Lung (tissue), 12 donors: Measurements from ENCODE around the gene TGM2. TPM values are rescaled to one million over a fixed set of nuclear protein-coding genes. Genes with fewer than 3 reads are reported as not detected.
A peak's percentile ranks its signal among the peaks of the same experiment; 100 is the strongest.
"Not testable (repeated sequence)": the region's sequence is repeated elsewhere in the genome, so short reads cannot be mapped to it uniquely, and the experiment has no call there.

Experiments
- ATAC-seq: fragments of 200-7000 bp; cut with Tn5 transposase; one replicate; pipeline ENCODE4 v1.9.1; 2020; ENCODE audit warnings: moderate number of reproducible peaks; ENCODE audit not compliant: insufficient read depth, low FRiP score
- DNase-seq, 3 donors: peaks; one replicate each; pipeline ENCODE4 v3.0.0-alpha.2; 2013 to 2017
- H3K27ac ChIP-seq, 2 donors: one replicate each; pipeline ENCODE4 v1.5.1; 2013; ENCODE audit warnings: mild to moderate bottlenecking in 2 of 2, moderate library complexity in 2 of 2, control low read depth in 1 of 2, inconsistent platforms in 1 of 2, low read depth in 1 of 2, low read length in 1 of 2
- H3K27me3 ChIP-seq, 3 donors: one replicate each; pipeline ENCODE4 v1.5.1; 2013; ENCODE audit warnings: low read length in 2 of 3; ENCODE audit not compliant: control insufficient read depth in 3 of 3, insufficient read depth in 3 of 3
- H3K36me3 ChIP-seq, 4 donors: one replicate each; pipeline ENCODE4 v1.5.1; 2013; ENCODE audit warnings: low read length in 4 of 4, mild to moderate bottlenecking in 1 of 4, moderate library complexity in 1 of 4; ENCODE audit not compliant: control insufficient read depth in 4 of 4, insufficient read depth in 4 of 4
- H3K4me1 ChIP-seq, 5 donors: one replicate each; pipeline ENCODE4 v1.5.1; 2013; ENCODE audit warnings: low read length in 5 of 5, mild to moderate bottlenecking in 2 of 5, moderate library complexity in 1 of 5; ENCODE audit not compliant: control insufficient read depth in 5 of 5, insufficient read depth in 5 of 5
- H3K4me3 ChIP-seq: one replicate; pipeline ENCODE4 v1.5.1; 2013; ENCODE audit warnings: mild to moderate bottlenecking, control low read depth, moderate library complexity
- H3K9ac ChIP-seq, 2 donors: one replicate each; pipeline ENCODE4 v1.5.1; 2013; ENCODE audit warnings: low read length in 2 of 2, control low read depth in 1 of 2; ENCODE audit not compliant: insufficient read depth in 1 of 2
- H3K9me3 ChIP-seq, 4 donors: one replicate each; pipeline ENCODE4 v1.5.1; 2013; ENCODE audit warnings: low read length in 3 of 4, mild to moderate bottlenecking in 1 of 4, moderate library complexity in 1 of 4; ENCODE audit not compliant: control insufficient read depth in 4 of 4, insufficient read depth in 3 of 4
- WGBS, 2 donors: extraction: QIAGEN DNeasy Blood & Tissue Kit; methylation state at CpG; one replicate each; pipeline ENCODE4 v1.1.7; 2013; 5-methylcytosine and 5-hydroxymethylcytosine counted together
- polyA plus RNA-seq, 2 donors: library from polyadenylated mRNA; stranded (reverse); fragments of 200-250 nt; gene quantifications; one replicate each; pipeline ENCODE4 v1.2.1, GENCODE V29; 2013
- total RNA-seq, 2 donors: library from RNA; depleted of rRNA in 1 of 2; stranded (reverse); fragments of >200 nt in 1 of 2; gene quantifications; one replicate each; pipeline ENCODE4 v1.2.1, GENCODE V29; 2014 to 2021
- TF ChIP-seq, protein P1 (sequence below): IDR thresholded peaks from 2 replicates; pipeline ENCODE4 v1.5.1; 2012; ENCODE audit warnings: mild to moderate bottlenecking; ENCODE audit errors: control extremely low read depth, extremely low read depth
- donor health status: control.
- donor health status: control.
- donor health status: Bipolar disorder and iron deficiency.
- donor health status: healthy.
- donor health status: DM: yes; HTN: yes; CAD: no.

Gene TGM2
- total and polyA plus RNA-seq, 4 donors, result 85.0 to 476 (median 325) TPM

DNA sequence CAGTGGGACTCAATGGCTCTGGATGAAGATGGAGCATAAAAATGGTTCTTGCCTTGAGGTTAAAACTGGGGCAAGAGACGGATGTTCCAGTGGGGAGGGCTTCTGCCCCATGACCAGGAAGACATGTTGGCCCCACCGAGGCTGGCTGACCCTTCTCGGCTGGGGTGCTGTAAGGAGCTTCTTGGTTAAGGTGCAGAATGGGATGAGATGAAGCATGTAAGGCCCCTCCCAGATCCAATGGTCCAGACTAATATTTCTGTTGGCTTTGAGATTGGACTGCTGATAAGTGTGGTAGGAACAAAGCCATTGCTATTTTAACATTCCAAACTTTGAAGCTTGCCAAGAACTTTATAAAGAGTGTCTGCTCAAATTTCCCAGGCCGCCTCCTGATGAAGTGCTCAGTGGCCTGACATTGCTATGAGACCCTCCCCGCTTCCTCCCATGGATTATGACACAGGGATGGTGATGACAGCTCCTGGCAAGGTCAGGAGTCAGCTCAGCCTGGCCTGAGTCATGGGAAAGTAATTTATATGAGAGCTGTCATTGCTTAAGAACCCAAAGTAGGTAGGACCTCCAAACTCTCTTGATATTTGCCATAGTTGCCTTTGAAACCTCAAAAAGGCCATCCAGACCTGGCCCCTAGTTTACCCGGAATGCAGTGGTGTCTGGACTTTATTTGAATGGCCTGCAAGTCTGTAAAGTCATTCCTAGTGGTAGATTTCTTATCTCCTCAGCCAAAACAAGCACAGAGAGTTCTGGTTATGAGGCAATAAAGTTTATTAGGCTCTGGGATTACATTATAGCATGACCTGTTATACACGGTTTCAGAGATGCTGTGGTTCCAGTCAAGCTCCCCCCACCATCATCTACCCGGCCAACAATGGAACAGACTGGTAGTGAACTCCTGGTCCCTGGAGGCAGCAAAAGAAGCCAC is 55.2 kb downstream of the TGM2 start:
- Histone ChIP-seq H3K27ac (peak overlapping the region; percentile 68 to 88), H3K4me1 (peaks cover 10 to 43% (median 24%) of the 10 kb centered on the region in 5 donors), H3K27me3 (no peaks in the 10 kb centered on the region), H3K36me3 (no peaks in the 10 kb centered on the region), H3K9me3 (no peaks in the 10 kb centered on the region), H3K9ac (no peak overlapping the region), H3K4me3 (no peak overlapping the region)
- TF ChIP-seq, protein P1, sequence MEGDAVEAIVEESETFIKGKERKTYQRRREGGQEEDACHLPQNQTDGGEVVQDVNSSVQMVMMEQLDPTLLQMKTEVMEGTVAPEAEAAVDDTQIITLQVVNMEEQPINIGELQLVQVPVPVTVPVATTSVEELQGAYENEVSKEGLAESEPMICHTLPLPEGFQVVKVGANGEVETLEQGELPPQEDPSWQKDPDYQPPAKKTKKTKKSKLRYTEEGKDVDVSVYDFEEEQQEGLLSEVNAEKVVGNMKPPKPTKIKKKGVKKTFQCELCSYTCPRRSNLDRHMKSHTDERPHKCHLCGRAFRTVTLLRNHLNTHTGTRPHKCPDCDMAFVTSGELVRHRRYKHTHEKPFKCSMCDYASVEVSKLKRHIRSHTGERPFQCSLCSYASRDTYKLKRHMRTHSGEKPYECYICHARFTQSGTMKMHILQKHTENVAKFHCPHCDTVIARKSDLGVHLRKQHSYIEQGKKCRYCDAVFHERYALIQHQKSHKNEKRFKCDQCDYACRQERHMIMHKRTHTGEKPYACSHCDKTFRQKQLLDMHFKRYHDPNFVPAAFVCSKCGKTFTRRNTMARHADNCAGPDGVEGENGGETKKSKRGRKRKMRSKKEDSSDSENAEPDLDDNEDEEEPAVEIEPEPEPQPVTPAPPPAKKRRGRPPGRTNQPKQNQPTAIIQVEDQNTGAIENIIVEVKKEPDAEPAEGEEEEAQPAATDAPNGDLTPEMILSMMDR, result no peak
- 56 to 78% methylated on average over 8 of the region's 8 CpGs for WGBS, 2 donors
- peak; percentile 84 to 95 (median 95) for DNase-seq
- ATAC-seq, result peak; percentile 54

DNA sequence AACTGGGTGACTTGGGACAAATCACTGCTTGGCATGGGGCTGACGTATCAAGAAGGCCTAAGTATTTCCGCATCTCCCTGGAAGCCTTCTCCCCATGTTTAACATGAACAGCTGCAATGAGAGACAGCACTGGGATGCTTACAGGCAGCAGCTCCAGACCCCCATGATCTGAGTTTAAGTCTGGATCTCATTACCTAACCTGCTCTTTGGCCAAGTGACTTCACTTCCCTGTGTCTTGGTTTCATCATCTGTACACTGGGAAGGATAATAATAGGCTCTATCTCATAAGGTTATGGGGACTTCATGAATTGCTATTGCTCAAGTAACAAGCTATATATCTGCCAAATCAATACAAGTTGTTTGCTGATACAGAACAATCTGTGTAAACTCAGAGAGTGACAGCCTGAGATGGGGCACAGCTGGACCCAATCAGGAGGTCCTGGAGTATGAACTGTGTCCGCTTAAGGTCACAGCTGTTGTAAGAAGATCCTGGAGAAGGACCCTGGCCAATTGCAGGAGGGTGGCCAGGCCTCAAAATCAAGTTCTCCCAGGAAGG is 56.0 kb downstream of the TGM2 start:
- Histone ChIP-seq H3K27ac (peak overlapping the region; percentile 48 to 88), H3K9me3 (no peaks in the 10 kb centered on the region), H3K36me3 (no peaks in the 10 kb centered on the region), H3K27me3 (no peaks in the 10 kb centered on the region), H3K9ac (no peak overlapping the region), H3K4me3 (no peak overlapping the region), H3K4me1 (peaks cover 10 to 43% (median 24%) of the 10 kb centered on the region in 5 donors)
- peak; percentile 13 for ATAC-seq
- WGBS, 2 donors, result 82 to 95% methylated on average over 3 of the region's 3 CpGs
- DNase-seq, result peak; percentile 91 to 99 (median 98)
- TF ChIP-seq, protein P1, result no peak

DNA sequence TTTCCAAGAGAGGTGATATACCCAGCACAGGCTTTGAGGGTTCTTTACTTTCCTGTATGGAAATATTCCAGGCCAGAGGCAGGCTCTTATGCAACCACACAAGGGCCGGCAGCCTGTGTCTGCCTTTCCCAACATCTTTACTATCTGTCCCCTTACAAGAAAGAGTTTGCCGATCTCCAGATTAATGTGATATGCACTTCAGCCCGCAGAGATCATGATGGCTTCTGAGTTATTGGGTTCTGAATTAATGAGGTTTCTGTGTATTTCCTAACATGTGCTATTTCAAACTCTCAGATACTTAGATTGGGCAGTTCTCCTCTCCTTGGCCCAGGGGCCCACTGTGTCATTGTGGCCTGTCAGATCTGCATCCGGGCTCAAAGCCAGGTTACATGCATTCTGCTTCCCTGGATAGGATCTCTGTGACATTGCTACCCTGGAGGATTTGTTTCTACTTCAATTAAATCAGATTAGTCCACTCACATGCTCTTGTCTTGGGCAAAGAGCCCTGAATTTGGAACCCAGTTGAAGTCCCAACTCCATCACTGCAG is 56.6 kb downstream of the TGM2 start:
- ATAC-seq (peak; percentile 8), DNase-seq (peak; percentile 87 to 97 (median 97))
- peaks cover 10 to 43% (median 21%) of the 10 kb centered on the region in 5 donors for H3K4me1 ChIP-seq
- no peak overlapping the region for H3K9ac ChIP-seq
- H3K27me3 ChIP-seq, result no peaks in the 10 kb centered on the region
- no peak overlapping the region for H3K4me3 ChIP-seq
- peak overlapping the region; percentile 43 to 88 for H3K27ac ChIP-seq
- H3K9me3 ChIP-seq, result no peaks in the 10 kb centered on the region
- H3K36me3 ChIP-seq, result no peaks in the 10 kb centered on the region
- WGBS, 2 donors, result 57 to 66% methylated on average over 4 of the region's 4 CpGs
- TF ChIP-seq, protein P1, result no peak

DNA sequence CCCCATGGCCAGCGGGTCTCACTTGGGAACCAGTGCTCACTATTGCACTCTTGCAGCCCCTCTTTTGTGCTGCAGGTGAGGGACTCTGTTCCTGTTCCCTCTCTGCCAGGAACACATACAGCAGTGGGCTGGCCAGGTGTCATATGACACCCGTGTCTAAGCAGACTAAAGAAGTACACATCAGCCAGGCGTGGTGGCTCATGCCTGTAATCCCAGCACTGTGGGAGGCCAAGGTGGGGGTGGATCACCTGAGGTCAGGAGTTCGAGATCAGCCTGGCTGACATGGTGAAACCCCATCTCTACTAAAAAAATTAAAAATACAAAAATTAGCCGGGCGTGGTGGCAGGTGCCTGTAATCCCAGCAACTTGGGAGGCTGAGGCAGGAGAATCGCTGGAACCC is 57.2 kb downstream of the TGM2 start:
- Histone ChIP-seq H3K4me1 (peaks cover 10 to 43% (median 20%) of the 10 kb centered on the region in 5 donors), H3K27ac (peak overlapping the region; percentile 32 to 88)
- H3K36me3 ChIP-seq, H3K4me3 ChIP-seq, ATAC-seq, DNase-seq, H3K27me3 ChIP-seq, H3K9ac ChIP-seq, H3K9me3 ChIP-seq: not testable (repeated sequence)
- WGBS, 2 donors, result 86 to 94% methylated on average over 7 of the region's 7 CpGs

DNA sequence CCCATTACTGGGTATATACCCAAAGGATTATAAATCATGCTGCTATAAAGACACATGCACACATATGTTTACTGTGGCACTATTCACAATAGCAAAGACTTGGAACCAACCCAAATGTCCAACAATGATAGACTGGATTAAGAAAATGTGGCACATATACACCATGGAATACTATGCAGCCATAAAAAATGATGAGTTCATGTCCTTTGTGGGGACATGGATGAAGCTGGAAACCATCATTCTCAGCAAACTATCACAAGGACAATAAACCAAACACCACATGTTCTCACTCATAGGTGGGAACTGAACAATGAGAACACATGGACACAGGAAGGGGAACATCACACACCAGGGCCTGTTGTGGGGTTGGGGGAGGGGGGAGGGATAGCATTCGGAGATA is 57.7 kb downstream of the TGM2 start:
- H3K4me1 ChIP-seq, result peaks cover 10 to 43% (median 20%) of the 10 kb centered on the region in 5 donors
- not testable (repeated sequence) for H3K27me3 ChIP-seq, H3K4me3 ChIP-seq, DNase-seq, ATAC-seq, H3K36me3 ChIP-seq, H3K9me3 ChIP-seq, H3K9ac ChIP-seq, H3K27ac ChIP-seq
- WGBS, 2 donors, result 75 to 100% methylated on average over 1 of the region's 1 CpG
